SW480 (cell line): Measurements from ENCODE around the gene MYO5C.
"Not testable (repeated sequence)": the region's sequence is repeated elsewhere in the genome, so short reads cannot be mapped to it uniquely, and the experiment has no call there.

Experiments used
- DNase-seq: peaks from one replicate; pipeline ENCODE4 v3.0.0-alpha.2; 2016; ENCODE audit warnings: low spot score

The MYO5C gene

DNA sequence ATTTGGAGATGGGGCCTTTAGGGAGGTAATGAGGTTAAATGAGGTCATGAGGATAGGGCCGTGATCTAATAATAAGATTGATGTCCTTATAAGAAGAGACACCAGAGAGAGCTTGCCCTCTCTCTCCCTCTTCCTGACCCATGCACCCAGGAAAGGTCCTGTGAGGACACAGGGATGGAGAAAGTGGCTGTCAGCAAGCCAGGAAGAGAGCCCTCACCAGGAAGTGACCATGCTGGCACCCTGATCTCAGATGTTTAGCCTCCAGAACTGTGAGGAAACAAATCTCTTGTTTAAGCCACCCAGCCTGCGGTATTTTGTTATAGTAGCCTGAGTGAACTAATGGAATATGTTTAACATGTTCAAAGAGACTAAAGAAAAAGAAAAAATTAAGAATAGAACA, 89.2 kb downstream of the MYO5C start:
- no peak for DNase-seq

DNA sequence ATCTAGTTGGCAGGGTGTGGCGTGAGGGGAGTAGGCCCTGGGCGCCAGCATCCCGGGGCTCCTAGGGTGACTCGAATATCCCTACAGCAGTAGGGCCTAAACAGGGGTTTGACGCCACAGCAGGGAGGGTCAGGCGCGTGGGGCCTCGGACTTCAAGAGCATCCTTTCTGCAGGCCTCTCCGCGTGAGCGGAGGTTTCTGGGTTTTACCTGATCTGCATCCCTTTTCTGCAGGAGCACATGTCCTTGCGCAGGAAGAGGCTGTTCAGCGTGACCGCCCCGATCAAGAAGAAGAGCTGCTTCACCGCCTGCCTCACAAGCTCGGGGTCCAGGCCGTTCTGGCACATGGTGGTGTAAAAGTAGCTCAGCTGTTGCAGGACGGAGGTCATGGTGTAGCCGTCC, 90.9 kb downstream of the MYO5C start:
- DNase-seq = no peak

DNA sequence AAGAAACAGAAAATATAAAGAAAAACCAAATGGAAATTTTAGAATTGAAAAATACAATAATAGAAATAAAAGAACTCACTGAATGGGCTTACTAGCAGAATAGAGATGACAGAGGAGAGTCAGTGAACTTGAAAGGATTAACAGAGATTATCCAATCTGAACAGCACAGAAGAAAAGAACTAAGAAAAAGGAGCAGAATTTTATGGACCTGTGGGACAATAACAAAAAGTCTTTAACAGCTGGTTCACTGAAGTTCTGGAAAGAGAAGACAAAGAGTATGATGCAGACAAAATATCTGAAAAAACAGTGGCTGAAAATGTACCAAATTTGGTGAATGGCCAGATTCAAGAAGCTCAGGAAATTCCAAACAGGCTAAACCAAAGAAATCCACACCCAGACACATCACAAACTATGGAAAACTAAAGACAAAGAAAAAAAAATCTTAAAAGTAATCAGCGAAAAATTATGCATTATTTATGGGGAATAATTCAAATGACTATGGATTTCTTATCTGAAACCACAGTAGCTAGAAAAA, 94.7 kb downstream of the MYO5C start:
- no peak for DNase-seq

DNA sequence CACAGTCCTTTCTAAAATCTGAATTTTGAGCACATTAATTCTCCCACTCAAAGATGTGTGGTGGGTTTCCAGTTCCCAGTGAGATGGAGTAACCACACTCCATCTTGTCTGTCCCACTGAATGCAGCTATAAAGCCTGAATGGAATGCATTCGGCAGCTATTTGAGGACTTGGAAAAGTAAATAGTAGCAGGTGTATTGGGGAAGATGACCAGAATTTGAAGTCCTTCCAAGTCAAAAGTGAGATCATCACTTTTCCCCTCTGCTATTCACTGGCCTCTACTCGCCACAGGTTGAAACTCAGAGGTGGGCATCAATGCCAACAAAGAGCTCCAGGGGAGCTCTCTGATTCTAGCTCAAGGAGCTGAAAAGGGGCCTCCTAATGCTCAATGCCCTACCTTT, 96.3 kb downstream of the MYO5C start:
- no peak for DNase-seq

DNA sequence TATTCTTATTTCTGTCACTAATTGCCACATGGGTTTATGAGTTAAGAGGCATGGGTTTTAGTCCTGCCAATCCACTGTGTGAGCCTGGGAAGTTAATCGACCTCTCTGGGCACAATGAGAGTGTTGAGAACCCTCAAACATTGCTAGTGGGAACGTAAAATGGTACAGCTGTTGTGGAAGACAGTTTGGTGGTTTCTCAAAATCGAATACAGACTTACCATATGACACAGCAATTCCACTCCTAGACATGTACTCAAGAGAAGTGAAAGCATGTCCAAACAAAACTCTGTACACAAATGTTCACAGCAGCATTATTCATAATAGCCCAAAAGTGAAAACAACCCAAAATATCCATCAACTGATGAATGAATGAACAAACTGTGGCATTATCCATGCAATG, 98.7 kb downstream of the MYO5C start:
- no peak for DNase-seq

DNA sequence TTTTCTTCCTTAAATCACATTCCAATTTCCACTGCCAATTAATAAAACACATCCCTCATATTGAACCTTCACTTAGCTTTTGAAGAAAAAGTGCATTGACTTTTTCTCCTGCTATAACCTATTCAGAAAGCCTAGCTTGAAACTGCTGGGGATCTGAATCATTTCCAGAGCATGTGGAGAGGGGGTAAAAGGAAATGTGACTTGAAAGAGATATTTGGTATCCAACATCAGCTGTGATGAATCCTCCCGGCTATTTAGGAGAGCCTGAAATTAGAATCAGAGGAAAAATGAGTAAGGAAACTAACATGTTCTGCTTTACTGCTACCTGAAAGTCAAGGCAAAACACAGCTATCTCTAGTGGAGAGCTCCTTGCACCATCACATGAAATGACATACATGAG, 101.8 kb downstream of the MYO5C start:
- no peak for DNase-seq

DNA sequence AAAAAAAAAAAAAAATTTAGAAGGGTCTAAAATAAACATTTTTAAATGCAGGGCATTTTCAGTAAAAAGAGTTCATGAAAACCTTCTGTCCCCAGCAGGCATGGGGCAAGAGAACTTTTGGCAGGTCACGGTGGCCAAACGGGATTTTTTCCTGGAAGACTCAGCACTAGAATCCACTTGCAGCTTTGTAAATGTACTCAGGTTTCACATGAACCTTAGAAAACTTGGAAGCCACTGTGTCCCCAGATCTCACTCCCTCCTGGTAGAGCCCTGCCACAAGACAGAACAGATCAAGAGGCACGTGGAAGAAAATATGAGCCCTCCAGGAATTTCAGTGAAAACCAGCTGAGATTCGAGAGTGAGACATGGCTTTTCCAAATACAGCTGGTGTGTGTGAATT, 102.3 kb downstream of the MYO5C start:
- DNase-seq = no peak

DNA sequence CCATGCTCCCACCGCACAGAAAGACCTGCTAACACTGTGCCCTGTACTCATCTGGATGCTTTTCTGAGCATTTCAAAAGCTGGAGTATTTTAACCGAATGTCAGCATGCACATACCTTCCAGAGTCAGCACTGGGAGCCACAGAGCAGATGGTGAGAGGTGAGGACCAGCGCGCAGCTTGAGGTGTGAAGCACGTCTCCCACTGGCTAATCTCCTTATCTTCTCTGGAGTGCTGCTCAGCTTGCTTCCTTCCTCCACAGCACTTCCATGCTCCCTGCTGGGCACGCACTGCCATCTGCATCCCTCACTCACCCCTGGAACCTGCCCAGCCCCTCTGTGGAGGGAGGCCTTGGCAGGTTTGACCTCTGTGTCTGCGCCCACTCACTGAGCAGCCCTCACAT, 104.4 kb downstream of the MYO5C start, which contains the start of gene GNB5:
GNB5 (minus strand) TSS at position 186 of the 400 bp plus-strand sequence. CDS start 6,716 bp downstream, outside the sequence.
- DNase-seq = no peak

DNA sequence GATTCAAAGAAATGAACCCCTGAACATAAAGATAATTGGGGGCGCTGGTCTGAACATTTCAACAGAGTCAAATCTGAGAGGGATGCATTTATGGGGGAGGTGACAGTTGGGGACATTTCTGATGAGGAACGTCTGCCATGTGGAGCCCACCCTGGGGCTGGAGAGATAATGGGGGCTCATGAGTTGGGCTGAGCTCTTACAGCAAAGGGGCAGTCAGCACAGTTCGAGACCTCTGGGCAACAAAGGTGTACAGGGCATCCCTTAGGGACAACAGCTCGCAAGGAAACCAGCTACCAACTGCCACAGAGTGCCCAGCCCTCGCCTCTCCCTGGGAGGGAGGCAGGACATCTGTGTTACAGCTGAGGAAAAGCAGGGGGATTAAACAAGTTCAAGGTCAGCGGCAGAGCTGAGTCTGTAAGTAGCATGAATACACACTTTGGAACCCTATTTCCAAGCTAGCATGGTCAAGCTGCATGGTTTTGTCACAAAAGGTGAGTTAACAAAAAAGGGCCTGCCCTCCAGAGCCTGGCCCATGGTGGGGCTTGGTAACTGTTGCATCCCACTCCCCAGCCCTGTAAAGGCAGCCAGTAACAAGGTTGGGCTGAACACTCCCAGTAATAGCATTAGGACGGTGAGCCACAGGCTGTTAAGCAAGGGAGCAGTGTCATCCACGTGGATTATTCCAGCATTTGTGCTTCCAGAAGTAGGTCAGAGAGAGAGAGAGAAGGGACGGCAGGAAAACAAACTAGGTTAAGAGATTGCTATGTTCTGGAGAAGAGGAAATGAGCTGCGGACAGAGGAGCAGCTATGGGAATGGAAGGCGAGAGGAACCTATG, 108.7 kb downstream of the MYO5C start:
- no peak for DNase-seq

DNA sequence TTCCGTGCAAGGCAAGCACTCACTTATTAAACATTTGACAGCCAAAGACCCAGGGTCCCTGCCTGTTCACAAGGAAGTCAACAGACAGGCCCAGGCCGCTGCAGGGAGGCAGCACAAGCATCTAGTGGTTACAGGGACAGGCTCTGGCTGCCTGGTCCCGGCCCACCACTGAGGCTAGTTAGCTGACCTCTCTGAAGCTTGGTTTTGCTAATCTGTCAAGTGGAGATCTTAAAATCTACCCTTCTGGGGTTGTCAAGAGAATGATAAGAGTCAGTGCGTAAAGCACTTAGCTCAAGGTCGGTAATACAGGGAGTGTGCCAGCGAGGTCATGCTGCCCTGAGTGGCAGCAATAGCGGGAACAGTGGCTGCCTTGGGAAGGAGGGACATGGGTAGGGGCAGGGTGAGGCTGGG, 110.4 kb downstream of the MYO5C start:
- no peak for DNase-seq

DNA sequence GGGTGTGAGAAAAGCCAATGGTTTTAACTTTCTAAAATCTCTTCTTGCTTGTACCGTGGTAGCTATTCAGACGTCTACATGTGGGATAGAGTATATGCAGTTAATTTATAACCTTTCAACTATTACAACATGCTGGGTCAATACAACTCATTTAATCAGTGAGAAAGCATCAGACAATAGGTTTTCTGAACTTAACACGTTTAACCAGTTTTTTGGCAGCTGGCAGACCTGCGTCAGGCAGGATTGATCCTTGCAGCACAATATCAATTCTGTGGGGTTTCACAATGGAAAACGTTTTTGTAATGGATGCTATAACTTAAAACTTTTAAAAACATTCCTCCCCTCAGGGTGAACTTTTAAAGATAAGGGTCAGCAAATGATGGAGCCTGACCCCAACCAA, 110.9 kb downstream of the MYO5C start:
- no peak for DNase-seq

DNA sequence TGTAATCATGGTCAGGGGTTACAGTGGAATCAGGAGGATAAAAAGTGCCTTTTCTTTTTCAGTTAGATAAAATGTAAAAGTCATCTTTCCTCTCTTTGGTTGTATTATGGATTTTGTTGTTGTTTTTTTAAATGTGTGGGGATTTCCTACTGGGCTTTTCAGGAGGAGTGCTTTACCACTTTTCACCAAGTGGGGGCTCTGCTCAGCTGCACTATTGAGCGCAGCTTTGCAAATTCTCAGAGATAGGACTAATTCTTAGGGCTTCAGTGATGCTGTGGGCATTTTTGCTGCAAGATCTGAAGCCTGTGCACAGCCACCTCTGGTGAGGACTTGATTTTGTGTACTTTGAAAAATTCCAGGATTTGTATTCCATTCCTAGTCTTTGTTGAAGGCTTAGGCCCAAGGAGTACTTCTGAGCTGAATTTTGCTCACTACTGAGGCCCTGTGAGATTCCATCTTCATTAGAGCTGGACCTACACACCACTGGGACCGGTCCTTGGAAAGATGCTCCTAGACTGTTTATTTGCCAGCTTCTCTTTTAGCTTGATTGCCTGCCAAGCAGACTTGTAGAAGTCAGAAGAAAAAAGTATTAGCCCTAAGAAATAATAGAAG, 111.9 kb downstream of the MYO5C start:
- peak; percentile 11 for DNase-seq

DNA sequence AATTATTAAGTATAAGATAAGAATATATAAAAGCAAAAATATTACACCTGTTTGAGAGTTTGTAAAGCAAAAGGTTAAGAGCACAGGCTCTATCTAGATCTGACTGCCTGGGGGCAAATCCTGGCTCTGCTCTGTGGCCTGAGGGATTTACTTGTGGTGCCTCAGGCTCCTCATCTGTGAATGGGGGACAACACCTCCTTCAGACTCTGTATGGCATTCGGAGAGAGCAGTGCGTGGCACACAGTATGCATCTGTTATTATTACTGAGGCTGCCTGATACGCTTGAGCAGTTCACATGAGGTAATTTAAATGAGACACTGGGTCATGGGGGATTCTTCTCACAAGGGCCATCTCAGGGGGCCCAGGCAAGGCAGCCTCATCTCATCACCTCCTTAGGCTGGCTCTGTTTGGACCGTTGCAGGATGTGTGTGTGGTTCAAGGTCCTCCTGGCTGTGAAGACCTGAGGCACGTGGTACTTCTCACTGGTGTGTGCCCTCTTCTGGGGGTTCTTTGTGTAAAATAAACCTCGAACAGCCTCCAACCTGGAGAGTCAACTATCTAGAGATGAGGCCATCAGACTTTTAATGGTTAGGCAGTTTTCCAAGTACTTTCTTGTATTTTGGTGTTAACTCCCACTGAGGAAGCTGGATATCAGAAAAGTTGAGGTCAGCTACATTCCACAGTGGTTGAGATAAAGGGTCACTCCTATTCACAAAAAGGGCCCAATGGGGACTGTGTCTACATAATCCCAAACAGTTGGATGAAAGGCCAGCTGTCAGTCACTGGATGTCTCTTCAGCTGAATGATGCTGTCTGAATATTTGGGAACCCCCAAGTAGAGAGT, 113.4 kb downstream of the MYO5C start:
- no peak for DNase-seq

DNA sequence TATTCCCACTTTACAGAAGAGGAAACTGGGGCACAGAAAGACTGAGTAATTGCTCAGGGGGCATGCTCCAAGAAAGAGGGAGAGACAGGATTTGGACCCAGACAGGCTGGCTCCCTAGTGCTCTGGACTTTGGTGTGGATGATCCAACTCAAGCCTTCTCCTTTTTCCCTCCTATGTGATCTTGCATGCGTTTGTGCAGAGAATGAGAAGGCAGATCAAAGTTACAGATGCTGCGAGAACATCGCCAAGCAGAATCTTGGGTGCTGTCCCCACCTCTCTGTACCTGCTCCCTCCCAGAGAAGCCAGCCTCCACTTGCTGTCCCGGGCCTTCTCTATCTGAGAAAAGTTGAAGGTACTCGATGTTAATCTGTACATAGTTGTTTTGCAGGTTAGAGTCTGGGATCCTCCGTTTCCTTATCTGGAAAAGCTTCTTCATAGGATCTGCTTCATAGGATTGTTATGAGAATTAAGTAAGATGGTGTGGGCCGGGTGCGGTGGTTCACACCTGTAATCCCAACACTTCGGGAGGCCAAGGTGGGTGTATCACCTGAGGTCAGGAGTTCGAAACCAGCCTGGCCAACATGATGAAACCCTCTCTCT, 114.7 kb downstream of the MYO5C start:
- no peak for DNase-seq

DNA sequence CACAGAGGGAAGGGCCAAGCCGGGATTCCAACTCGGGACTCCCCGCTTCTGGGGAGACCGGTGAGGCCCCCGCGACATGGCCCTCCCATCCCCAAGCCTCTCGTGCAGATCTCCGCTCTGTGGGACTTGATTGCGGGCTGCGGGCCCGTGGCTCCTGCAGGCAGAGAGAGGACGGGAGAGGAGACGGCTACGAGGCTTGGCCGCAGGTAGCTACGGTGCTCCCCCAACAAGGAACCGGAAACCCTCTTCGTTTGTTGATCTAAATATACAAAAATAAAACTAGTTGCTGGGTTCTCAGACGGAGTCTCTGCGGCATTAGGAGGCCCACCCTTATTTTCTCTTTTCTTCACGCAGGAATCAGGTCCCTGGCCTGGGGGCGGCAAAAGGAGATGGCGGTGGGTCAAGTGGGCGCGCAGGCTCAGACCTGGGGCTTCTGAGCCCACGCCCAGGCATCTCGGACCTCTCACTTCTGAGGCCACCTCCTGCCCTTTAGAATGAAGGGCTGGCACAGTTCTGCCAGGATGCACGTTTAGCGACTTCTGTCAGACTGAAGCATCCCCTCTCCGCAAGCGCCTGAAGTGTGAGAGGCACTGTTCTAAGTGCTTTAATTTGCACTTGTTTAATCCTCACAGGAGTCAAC, 115.3 kb downstream of the MYO5C start:
- DNase-seq = no peak

DNA sequence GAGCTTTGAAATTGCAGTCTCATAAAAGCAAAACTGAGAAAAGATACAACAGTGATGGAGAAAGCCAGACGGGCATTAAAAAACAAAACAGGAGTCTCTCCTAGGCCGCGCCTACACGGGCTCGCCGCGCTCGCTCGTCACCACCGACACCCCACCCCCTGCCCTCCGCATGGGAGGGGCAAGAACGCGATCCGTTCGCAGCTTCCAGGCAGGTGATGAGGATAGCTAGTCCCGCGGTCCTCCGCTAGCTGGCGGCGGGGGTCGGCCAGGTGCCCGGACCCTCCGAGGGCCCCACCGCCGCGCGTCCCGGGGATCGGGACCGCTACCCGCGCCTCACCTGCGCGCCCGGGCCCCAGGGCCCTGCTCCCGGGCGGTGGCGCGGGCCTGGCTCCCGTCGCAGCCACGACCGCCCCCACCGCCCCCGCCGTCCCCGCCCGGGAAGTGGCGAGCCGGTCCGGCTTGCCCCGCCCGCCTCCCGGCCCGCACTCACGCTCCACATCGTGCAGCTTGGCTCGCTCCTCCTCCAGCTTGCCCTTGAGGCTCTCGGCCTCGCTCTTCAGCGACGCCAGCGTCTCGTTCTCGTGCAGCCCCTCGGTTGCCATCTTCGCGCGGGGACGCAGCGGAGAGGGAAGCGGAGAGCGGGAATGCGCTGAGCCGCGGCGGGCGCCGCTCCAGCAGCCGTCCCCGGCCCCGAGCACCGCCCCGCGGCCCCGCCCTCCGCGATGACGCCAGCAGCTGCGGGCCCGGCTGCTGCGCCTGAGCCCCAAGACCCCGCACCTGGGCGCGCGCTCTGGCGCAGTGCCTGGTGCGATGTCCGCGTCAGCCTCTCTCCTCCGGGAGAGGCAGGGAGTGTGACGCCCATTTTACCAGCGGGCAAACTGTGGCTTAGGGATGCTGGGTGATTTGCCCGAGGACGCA, 116.1 kb downstream of the MYO5C start:
- peak; percentile 71 for DNase-seq

DNA sequence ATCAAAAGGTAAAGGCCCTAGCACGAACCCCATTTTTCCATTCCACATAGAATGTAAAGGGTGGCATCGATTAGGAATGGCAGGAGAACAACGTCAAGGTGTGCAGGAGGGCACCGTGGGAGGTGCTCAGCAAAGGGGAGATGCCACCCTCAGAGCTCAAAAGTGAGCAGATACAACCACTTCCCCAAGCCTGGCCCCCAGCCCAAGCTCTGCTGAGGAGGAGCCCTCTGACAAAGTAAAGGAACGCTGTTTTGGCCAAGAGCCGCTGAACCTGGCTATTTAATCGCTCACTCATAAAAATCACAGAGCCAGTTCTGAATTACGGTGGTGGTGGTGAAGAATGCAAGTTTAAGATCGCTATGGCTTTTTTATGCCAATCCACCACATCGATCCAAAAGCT, 116.8 kb downstream of the MYO5C start:
- DNase-seq = no peak

DNA sequence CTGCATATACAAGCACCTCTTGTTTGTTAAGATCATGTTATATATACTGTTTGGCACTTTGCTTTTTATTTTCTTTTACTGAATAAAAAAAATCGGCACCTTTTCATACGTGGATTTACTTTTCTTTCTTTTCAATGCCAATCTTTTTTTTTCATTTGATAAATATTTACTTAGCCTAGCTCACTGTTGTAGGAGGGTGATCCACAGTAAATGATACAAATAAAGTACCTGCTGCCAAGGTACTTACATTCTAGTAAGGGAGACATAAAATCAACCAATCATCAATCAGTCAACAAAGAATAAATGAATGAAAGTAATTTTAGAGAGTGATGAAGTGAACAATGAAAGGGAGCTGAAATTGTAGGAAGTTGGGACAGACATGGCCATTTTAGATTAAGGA, 122.7 kb downstream of the MYO5C start:
- no peak for DNase-seq

DNA sequence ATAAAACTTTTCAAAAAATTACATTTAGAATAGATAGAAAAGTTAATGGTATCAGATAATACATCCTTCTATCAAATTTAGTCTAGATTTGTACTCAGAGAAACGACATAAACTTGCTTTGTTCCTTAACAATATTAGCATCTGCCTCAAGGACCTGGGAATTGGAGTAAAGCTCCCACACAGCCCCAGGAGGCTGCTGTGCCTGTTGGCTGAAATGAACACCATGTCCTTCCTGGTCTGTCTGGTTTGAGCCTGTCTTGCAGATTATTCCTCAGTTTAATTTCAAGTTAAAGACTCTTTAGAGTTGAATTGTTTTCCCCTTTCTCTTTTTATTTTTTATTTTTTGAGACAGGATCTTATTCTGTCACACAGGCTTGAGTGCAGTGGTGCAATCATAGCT, 123.8 kb downstream of the MYO5C start:
- DNase-seq = no peak

DNA sequence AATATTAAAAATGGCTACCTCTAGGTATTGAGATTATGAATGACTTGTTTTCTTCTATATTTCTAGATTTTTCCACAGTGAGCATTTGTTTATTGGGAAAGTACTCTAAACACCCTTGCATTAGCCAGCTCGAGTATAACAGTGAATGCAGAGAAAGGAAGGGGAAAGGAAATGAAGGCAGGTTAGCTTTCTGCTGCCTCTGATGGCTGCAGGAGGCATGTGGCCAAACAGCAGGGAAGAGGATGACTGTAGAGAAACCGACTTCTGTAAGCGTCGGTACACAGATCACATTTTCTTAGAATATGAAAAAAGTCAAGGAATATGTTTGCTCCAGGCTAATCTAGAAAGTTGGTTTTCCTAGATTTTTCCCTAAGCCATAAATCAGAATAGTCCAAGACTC, 124.2 kb downstream of the MYO5C start:
- no peak for DNase-seq

DNA sequence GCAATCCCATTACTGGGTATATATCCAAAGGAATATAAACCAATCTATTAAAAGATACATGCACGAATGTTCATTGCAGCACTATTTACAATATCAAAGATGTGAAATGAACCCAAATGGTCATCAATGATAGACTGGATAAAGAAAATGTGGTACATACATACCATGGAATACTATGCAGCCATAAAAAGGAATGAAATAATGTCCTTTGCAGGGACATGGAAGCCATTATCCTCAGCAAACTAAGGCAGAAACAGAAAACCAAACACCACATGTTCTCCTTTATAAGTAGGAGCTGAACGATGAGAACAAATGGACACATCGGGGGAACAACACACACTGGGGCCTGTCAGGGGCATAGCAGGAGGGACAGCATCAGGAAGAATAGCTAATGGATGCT, 125.4 kb downstream of the MYO5C start:
- not testable (repeated sequence) for DNase-seq
